Cardiac muscle cell (in vitro differentiated cells and primary cell): ENCODE results near the gene ABHD2. TPM values are rescaled to one million over a fixed set of nuclear protein-coding genes. Genes with fewer than 3 reads are reported as not detected.

Source experiments
- DNase-seq, 2 donors: peaks; one replicate each; pipeline versions ENCODE4 v3.0.0 to v3.0.0-alpha.2; 2010 to 2017; ENCODE audit warnings: low read depth in 1 of 2, low spot score in 1 of 2
- H3K27ac ChIP-seq: fragments of 200-600 bp; sonication (generic); 2 replicates; pipeline ENCODE4 v1.5.1; 2016
- H3K27me3 ChIP-seq: fragments of 200-600 bp; sonication (generic); 2 replicates; pipeline ENCODE4 v1.6.0; 2016; ENCODE audit warnings: control low read depth
- H3K36me3 ChIP-seq: fragments of 200-600 bp; sonication (generic); 2 replicates; pipeline ENCODE4 v1.5.1; 2016; ENCODE audit warnings: control low read depth
- H3K4me1 ChIP-seq: fragments of 200-600 bp; sonication (generic); 2 replicates; pipeline ENCODE4 v1.8.1; 2017; ENCODE audit warnings: low read depth, mild to moderate bottlenecking, mixed run types
- H3K4me3 ChIP-seq: fragments of 200-600 bp; sonication (generic); 2 replicates; pipeline ENCODE4 v1.5.1; 2016; ENCODE audit warnings: mild to moderate bottlenecking
- H3K9me3 ChIP-seq: fragments of 200-600 bp; sonication (generic); 2 replicates; pipeline ENCODE4 v1.5.1; 2017; ENCODE audit warnings: low read depth, mild to moderate bottlenecking, control low read depth
- CTCF ChIP-seq: IDR thresholded peaks from 2 replicates; pipeline ENCODE4 v1.5.1; 2012; ENCODE audit warnings: low read depth, mild to moderate bottlenecking, low read length
- polyA plus RNA-seq: library from polyadenylated mRNA; unstranded; fragments of >200 nt; fragmentation: Nextera tagmentation; extraction: Ambion mirVana; gene quantifications from 2 replicates; pipeline ENCODE4 v1.2.1, GENCODE V29; 2016
- total RNA-seq: library from RNA; depleted of rRNA; stranded (reverse); fragments of >200 nt; gene quantifications from 2 replicates; pipeline ENCODE4 v1.2.3, GENCODE V29; 2016

Gene ABHD2
- total and polyA plus RNA-seq, 2 experiments from 2014 or later = 28.4 to 43.0 TPM

GRCh38 chr15:89170364-89170763 lies 82.1 kb downstream of the ABHD2 start:
- Histone ChIP-seq H3K27me3 (no peaks in the 10 kb centered on the region), H3K4me1 (peaks cover 24% of the 10 kb centered on the region), H3K4me3 (no peak overlapping the region), H3K27ac (no peak overlapping the region), H3K36me3 (no peaks in the 10 kb centered on the region), H3K9me3 (no peaks in the 10 kb centered on the region)
- no peak for DNase-seq
- TF ChIP-seq CTCF = no peak

DNA sequence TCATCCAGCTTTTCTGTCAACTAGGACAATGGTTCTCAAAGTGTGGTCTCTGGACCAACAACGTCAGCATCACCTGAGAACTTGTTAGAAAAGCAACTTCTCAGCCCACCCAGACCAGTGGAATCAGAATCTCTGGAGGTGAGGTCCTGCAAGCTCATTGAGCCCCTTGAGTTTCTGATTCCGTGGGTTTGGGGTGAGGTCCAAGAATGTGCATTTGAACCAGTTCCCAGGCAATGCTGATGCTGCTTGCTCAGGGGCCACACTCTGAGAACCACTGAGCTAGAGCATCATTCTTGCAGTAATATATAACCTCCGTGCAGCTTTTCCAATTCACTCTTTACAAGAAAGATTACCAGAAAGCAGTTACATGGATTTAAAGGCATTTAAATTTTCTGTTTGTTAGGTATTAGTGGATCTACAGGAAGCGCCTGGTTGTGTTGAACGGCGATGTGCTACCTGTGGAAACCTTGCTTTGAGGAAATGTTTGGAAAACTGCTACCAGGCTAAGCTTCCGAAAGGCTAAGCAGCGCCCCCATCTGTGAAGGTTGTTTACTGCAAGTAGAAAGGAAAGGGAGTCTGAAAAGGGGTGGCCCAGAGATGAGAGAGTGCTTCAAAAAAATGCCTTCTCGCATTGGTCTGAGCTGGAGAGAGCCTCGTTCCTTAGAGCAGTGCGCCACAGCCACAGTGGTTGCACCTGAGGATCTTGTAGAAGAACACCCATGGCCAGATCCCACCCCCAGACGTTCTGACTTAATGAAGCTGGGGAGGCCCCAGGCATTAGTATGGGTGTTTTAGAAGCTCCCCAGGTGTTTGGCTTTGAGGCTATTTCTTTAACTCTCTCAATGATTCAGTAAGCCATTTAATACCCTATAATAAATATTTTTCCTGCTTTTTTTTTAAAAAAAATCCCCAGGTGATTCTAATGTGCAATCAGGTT lies 83.1 kb downstream of the ABHD2 start:
- peaks cover 16% of the 10 kb centered on the region for H3K4me1 ChIP-seq
- no peak overlapping the region for H3K27ac ChIP-seq
- no peak overlapping the region for H3K4me3 ChIP-seq

GRCh38 chr15:89172921-89173320 lies 84.7 kb downstream of the ABHD2 start:
- TF ChIP-seq CTCF = no peak
- H3K36me3 ChIP-seq = peaks cover 12% of the 10 kb centered on the region

More for the DNA sequence above, 83.1 kb downstream of the ABHD2 start:
- peak; percentile 78 for TF ChIP-seq CTCF
- Histone ChIP-seq H3K27me3 (no peaks in the 10 kb centered on the region), H3K9me3 (no peaks in the 10 kb centered on the region), H3K36me3 (peaks cover 7% of the 10 kb centered on the region)
- peak; percentile 54 to 74 for DNase-seq

GRCh38 chr15:89174476-89174875 lies 86.2 kb downstream of the ABHD2 start:
- H3K36me3 ChIP-seq = peaks cover 12% of the 10 kb centered on the region
- no peak overlapping the region for H3K27ac ChIP-seq
- no peak for TF ChIP-seq CTCF
- no peaks in the 10 kb centered on the region for H3K9me3 ChIP-seq
- H3K4me1 ChIP-seq = peaks cover 9% of the 10 kb centered on the region
- DNase-seq = peak in 1 of 2 donors; percentile 61
- no peak overlapping the region for H3K4me3 ChIP-seq
- H3K27me3 ChIP-seq = no peaks in the 10 kb centered on the region

More at GRCh38 chr15:89172921-89173320, 84.7 kb downstream of the ABHD2 start:
- Histone ChIP-seq H3K27me3 (no peaks in the 10 kb centered on the region), H3K27ac (no peak overlapping the region), H3K4me1 (peaks cover 5% of the 10 kb centered on the region), H3K9me3 (no peaks in the 10 kb centered on the region), H3K4me3 (no peak overlapping the region)
- DNase-seq = peak in 1 of 2 donors; percentile 6

- no peak for TF ChIP-seq CTCF
Observed at GRCh38 chr15:89175617-89176191, 87.4 kb downstream of the ABHD2 start.

More at GRCh38 chr15:89175617-89176191, 87.4 kb downstream of the ABHD2 start:
- H3K36me3 ChIP-seq = peaks cover 12% of the 10 kb centered on the region
- no peak overlapping the region for H3K4me3 ChIP-seq
- H3K27ac ChIP-seq = no peak overlapping the region
- H3K27me3 ChIP-seq = no peaks in the 10 kb centered on the region
- no peaks in the 10 kb centered on the region for H3K9me3 ChIP-seq
- DNase-seq = no peak
- peaks cover 9% of the 10 kb centered on the region for H3K4me1 ChIP-seq
